GM19452 (cell line): ENCODE measurements around the gene EXOC6B.
"Not testable (repeated sequence)": the region's sequence is repeated elsewhere in the genome, so short reads cannot be mapped to it uniquely, and the experiment has no call there.

Experiments used
- ATAC-seq: cut with Tn5 transposase; IDR thresholded peaks from one replicate; pipeline ENCODE4 v1.9.1; 2021; ENCODE audit not compliant: unreplicated experiment

EXOC6B gene

GRCh38 chr2:72484622-72485021 is 341.2 kb downstream of the EXOC6B start:
- not testable (repeated sequence) for ATAC-seq

GRCh38 chr2:72483346-72483745 is 342.5 kb downstream of the EXOC6B start:
- ATAC-seq: no peak

- no peak for ATAC-seq
Observed at GRCh38 chr2:72475246-72475645, 350.6 kb downstream of the EXOC6B start.

- no peak for ATAC-seq
Observed at GRCh38 chr2:72457801-72458516, 367.9 kb downstream of the EXOC6B start.

GRCh38 chr2:72454189-72454588 is 371.6 kb downstream of the EXOC6B start:
- no peak for ATAC-seq

GRCh38 chr2:72442270-72442669 is 383.6 kb downstream of the EXOC6B start:
- no peak for ATAC-seq

- ATAC-seq: no peak
Observed at GRCh38 chr2:72439892-72440291, 385.9 kb downstream of the EXOC6B start.

GRCh38 chr2:72438364-72438763 is 387.5 kb downstream of the EXOC6B start:
- ATAC-seq: no peak

- ATAC-seq: no peak
Observed at GRCh38 chr2:72431737-72432136, 394.1 kb downstream of the EXOC6B start.

- ATAC-seq: no peak
Observed at GRCh38 chr2:72427022-72427861, 398.6 kb downstream of the EXOC6B start.

- ATAC-seq: no peak
Observed at GRCh38 chr2:72425996-72426395, 399.8 kb downstream of the EXOC6B start.

- ATAC-seq: no peak
Observed at GRCh38 chr2:72423756-72424155, 402.1 kb downstream of the EXOC6B start.

GRCh38 chr2:72421771-72422379 is 404.0 kb downstream of the EXOC6B start:
- ATAC-seq: not testable (repeated sequence)

- no peak for ATAC-seq
Observed at GRCh38 chr2:72415781-72416475, 409.9 kb downstream of the EXOC6B start.

- no peak for ATAC-seq
Observed at GRCh38 chr2:72415241-72415661, 410.6 kb downstream of the EXOC6B start.

GRCh38 chr2:72414137-72414760 is 411.6 kb downstream of the EXOC6B start:
- no peak for ATAC-seq

GRCh38 chr2:72413716-72414115 is 412.1 kb downstream of the EXOC6B start:
- no peak for ATAC-seq

GRCh38 chr2:72412214-72412613 is 413.6 kb downstream of the EXOC6B start:
- no peak for ATAC-seq

GRCh38 chr2:72399879-72400278 is 426.0 kb downstream of the EXOC6B start:
- no peak for ATAC-seq

GRCh38 chr2:72395096-72395495 is 430.7 kb downstream of the EXOC6B start:
- ATAC-seq: no peak
